ENCODE measurements around the gene FUNDC2. TPM values are rescaled to one million over a fixed set of nuclear protein-coding genes. Genes with fewer than 3 reads are reported as not detected.
"Not testable (repeated sequence)": the region's sequence is repeated elsewhere in the genome, so short reads cannot be mapped to it uniquely, and the experiment has no call there.

The FUNDC2 gene
- total and polyA plus RNA-seq, 2 of the 13 experiments (the other 11 are each of a cell fraction or from before 2014, with no cell fraction given), result 65.3 to 109 TPM

GRCh38 chrX:155006913-155007671 is 19.6 kb upstream of the FUNDC2 start:
- ATAC-seq, result peak; percentile 92
- TF ChIP-seq ZMYM4 (CRISPR knock-in tag; IDR thresholded peaks at IDR 0.05) (peak; percentile 39; the same call in 1 of the 2 replicates), HNF4A (CRISPR knock-in tag; IDR thresholded peaks at IDR 0.05) (peak; percentile 21; the same call in 1 of the 2 replicates), RARA (CRISPR knock-in tag; IDR thresholded peaks at IDR 0.05) (peak; percentile 23; the same call in 1 of the 2 replicates), ELF1 (CRISPR knock-in tag; IDR thresholded peaks at IDR 0.05) (peak; percentile 31; the same call in 1 of the 2 replicates), SALL1 (CRISPR knock-in tag; IDR thresholded peaks at IDR 0.05) (peak; percentile 59; the same call in 1 of the 2 replicates), ZNF687 (CRISPR knock-in tag; IDR thresholded peaks at IDR 0.05) (peak; percentile 46), PAXIP1 (CRISPR knock-in tag; conservative IDR thresholded peaks at IDR 0.05) (peak; percentile 81), ZBED4 (CRISPR knock-in tag; IDR thresholded peaks at IDR 0.05; ENCODE audit: borderline replicate concordance) (0 out of 2 replicates have a peak, but pooled peaks have one; percentile 18)

More at GRCh38 chrX:155006913-155007671, 19.6 kb upstream of the FUNDC2 start:
- DNase-seq (ENCODE audit: low spot score), result peak; percentile 1
- H3K9ac ChIP-seq (ENCODE audit: insufficient read depth, low read depth, low read length); H3K79me2 ChIP-seq (ENCODE audit: insufficient read depth, low read length); H4K20me1 ChIP-seq (ENCODE audit: insufficient read depth, low read length); in situ Hi-C loops (cut with HindIII; ENCODE audit: extremely low pct_ligation_motif_present, low pct_unique_long_range_greater_than_20kb); FAIRE-seq; H3K27me3 ChIP-seq (ENCODE audit: control insufficient read depth in 1 of 2, insufficient read depth in 2 of 2, low read length in 2 of 2); intact Hi-C loops (cut with micrococcal nuclease; ENCODE audit: unreplicated experiment); BruUV-seq (replicated peaks); H3K9me3 ChIP-seq (ENCODE audit: low read length); H3K36me3 ChIP-seq (replicated peaks in 1 of 2; ENCODE audit: control insufficient read depth in 1 of 2, insufficient read depth in 2 of 2, low read length in 2 of 2); CTCF ChIA-PET (ENCODE audit: low intra/inter-chr PET ratio, low total read pairs): not testable (repeated sequence)
- peak overlapping the region; percentile 54 for H3K27ac ChIP-seq (ENCODE audit: extremely low read length, insufficient read depth, low read length)
- H3K4me1 ChIP-seq (ENCODE audit: insufficient read depth, low read length), result peaks cover 20% of the 10 kb centered on the region
- peak overlapping the region; percentile 23 for H2AFZ ChIP-seq (ENCODE audit: low read length)
- WGBS (ENCODE audit: low lambda C conversion rate), result 8% methylated on average over 2 of the region's 11 CpGs
- H3K4me3 ChIP-seq (replicated peaks in 1 of 3; ENCODE audit: insufficient read depth in 1 of 3, low read depth in 2 of 3, low read length in 3 of 3), result 0 out of 6 replicates have a peak overlapping the region, but pooled peaks of 1 of the 3 experiments have one; percentile 28
- POLR2A ChIA-PET, result interaction anchor here (1.0 to 1.4 kb wide), 2 partner anchors 18 to 20 kb away, joined by 3 to 5 read pairs; partner anchors contain the start of gene FUNDC2
- H3K4me2 ChIP-seq (ENCODE audit: low read depth, low read length), result peak overlapping the region; percentile 63

All from HepG2 (cell line).